Measurements from ENCODE around the gene HELZ. TPM values are rescaled to one million over a fixed set of nuclear protein-coding genes. Genes with fewer than 3 reads are reported as not detected.

The HELZ gene
- total RNA-seq, 1 experiment from 2014 or later = 49.8 TPM

- H4K8ac ChIP-seq (replicated peaks; ENCODE audit: insufficient read length, low read depth, low read length) = no peak overlapping the region
- no CpG with 5 or more reads among the region's 4 CpGs for WGBS (ENCODE audit: extremely low coverage, insufficient read length, low lambda C conversion rate)
Observed at GRCh38 chr17:67168496-67168895, 76.5 kb downstream of the HELZ start.

More at GRCh38 chr17:67168496-67168895, 76.5 kb downstream of the HELZ start:
- no peak overlapping the region for H2BK12ac ChIP-seq (ENCODE audit: insufficient read length, low read depth, low read length)
- H2BK20ac ChIP-seq (ENCODE audit: low read depth, low read length, poor library complexity, severe bottlenecking) = no peak overlapping the region
- no peak overlapping the region for H2BK15ac ChIP-seq (ENCODE audit: low read depth, low read length)
- H3K27me3 Mint-ChIP-seq (ENCODE audit: low read depth) = no peaks in the 10 kb centered on the region
- H3K4me1 Mint-ChIP-seq = no peaks in the 10 kb centered on the region
- no peak overlapping the region for H3T11ph ChIP-seq (ENCODE audit: low read length)
- H3K4me3 Mint-ChIP-seq = no peak overlapping the region
- H3K23ac ChIP-seq (ENCODE audit: insufficient read length, low read depth, low read length) = no peak overlapping the region
- H2AK5ac ChIP-seq (ENCODE audit: insufficient read length, low read length) = no peak overlapping the region
- TF ChIP-seq, protein P1, sequence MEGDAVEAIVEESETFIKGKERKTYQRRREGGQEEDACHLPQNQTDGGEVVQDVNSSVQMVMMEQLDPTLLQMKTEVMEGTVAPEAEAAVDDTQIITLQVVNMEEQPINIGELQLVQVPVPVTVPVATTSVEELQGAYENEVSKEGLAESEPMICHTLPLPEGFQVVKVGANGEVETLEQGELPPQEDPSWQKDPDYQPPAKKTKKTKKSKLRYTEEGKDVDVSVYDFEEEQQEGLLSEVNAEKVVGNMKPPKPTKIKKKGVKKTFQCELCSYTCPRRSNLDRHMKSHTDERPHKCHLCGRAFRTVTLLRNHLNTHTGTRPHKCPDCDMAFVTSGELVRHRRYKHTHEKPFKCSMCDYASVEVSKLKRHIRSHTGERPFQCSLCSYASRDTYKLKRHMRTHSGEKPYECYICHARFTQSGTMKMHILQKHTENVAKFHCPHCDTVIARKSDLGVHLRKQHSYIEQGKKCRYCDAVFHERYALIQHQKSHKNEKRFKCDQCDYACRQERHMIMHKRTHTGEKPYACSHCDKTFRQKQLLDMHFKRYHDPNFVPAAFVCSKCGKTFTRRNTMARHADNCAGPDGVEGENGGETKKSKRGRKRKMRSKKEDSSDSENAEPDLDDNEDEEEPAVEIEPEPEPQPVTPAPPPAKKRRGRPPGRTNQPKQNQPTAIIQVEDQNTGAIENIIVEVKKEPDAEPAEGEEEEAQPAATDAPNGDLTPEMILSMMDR (conservative IDR thresholded peaks at IDR 0.05) = no peak
- no peak overlapping the region for H3K4ac ChIP-seq (ENCODE audit: low read depth, low read length)
- peaks cover 0 to 25% (median 12%) of the 10 kb centered on the region in 3 experiments; a peak in 4 of 7 replicates for H3K36me3 Mint-ChIP-seq (ENCODE audit: insufficient read depth in 1 of 3, low read depth in 3 of 3)
- H4K91ac ChIP-seq (ENCODE audit: insufficient read length, low read depth, low read length) = no peak overlapping the region
- no peak overlapping the region for H3K56ac ChIP-seq (ENCODE audit: insufficient read length, low read depth, low read length)
- H3K23me2 ChIP-seq (ENCODE audit: insufficient read length, low read depth, low read length, poor library complexity, severe bottlenecking) = no peaks in the 10 kb centered on the region
- no peaks in the 10 kb centered on the region for H3K9me3 ChIP-seq (ENCODE audit: control insufficient read depth, low read depth, low read length)
- H4K5ac ChIP-seq (ENCODE audit: insufficient read length, low read depth, low read length) = no peak overlapping the region
- H2AFZ ChIP-seq (ENCODE audit: low read length) = no peak overlapping the region
- H3K9ac ChIP-seq (ENCODE audit: extremely low read depth, insufficient read length, low read length) = no peak overlapping the region
- H3K14ac ChIP-seq (ENCODE audit: insufficient read depth, low read length) = no peak overlapping the region
- H4K20me1 ChIP-seq (ENCODE audit: control insufficient read depth, insufficient read depth, insufficient read length) = no peaks in the 10 kb centered on the region
- no peak overlapping the region; a peak in 1 of 7 replicates for H3K27ac Mint-ChIP-seq
- no peaks in the 10 kb centered on the region for H3K4me1 ChIP-seq (ENCODE audit: insufficient read depth, low read length)
- no peak overlapping the region for H2BK120ac ChIP-seq (ENCODE audit: low read depth, low read length, poor library complexity, severe bottlenecking)
- H3K18ac ChIP-seq (ENCODE audit: insufficient read length, low read depth, low read length) = no peak overlapping the region
- DNase-seq = no peak
- no peak overlapping the region for H3K4me2 ChIP-seq (ENCODE audit: insufficient read depth, insufficient read length, low read length)
- H3K27ac ChIP-seq (ENCODE audit: insufficient read length, low read depth, low read length) = no peak overlapping the region
- no peaks in the 10 kb centered on the region for H3K79me2 ChIP-seq (ENCODE audit: insufficient read depth, low read length)
- no peaks in the 10 kb centered on the region for H3K9me3 Mint-ChIP-seq
- no peaks in the 10 kb centered on the region for H3K27me3 ChIP-seq (ENCODE audit: insufficient read depth, low read length)
- H2BK5ac ChIP-seq (ENCODE audit: insufficient read length, low read length) = no peak overlapping the region
- H3K79me1 ChIP-seq (ENCODE audit: insufficient read depth, low read depth, low read length, poor library complexity, severe bottlenecking) = no peaks in the 10 kb centered on the region

Data from H9 (cell line).